Measurements from ENCODE around the gene IL33.
"Not testable (repeated sequence)": the region's sequence is repeated elsewhere in the genome, so short reads cannot be mapped to it uniquely, and the experiment has no call there.

IL33 gene

GRCh38 chr9:6215562-6215961 lies at the start of gene IL33:
TSS of gene IL33 (plus strand) at chr9:6215807. CDS start at chr9:6241695, 25,888 bp downstream.
- DNase-seq (ENCODE audit: extremely low read depth, low read depth), result no peak
- TF ChIP-seq CTCF (IDR thresholded peaks at IDR 0.05; ENCODE audit: low read depth, low read length, missing control alignments), result no peak
- no peak within 1 kb of the TSS for H3K4me3 ChIP-seq (replicated peaks; ENCODE audit: low read depth, low read length)

- no peak for TF ChIP-seq CTCF (IDR thresholded peaks at IDR 0.05; ENCODE audit: low read depth, low read length, missing control alignments)
- no peak for DNase-seq (ENCODE audit: extremely low read depth, low read depth)
- H3K4me3 ChIP-seq (replicated peaks; ENCODE audit: low read depth, low read length), result no peak overlapping the region
Measured at GRCh38 chr9:6171667-6172066, 43.9 kb upstream of the IL33 start.

GRCh38 chr9:6173914-6174313 lies 41.7 kb upstream of the IL33 start:
- no peak for DNase-seq (ENCODE audit: extremely low read depth, low read depth)
- TF ChIP-seq CTCF (IDR thresholded peaks at IDR 0.05; ENCODE audit: low read depth, low read length, missing control alignments), result no peak
- no peak overlapping the region for H3K4me3 ChIP-seq (replicated peaks; ENCODE audit: low read depth, low read length)

- H3K4me3 ChIP-seq (replicated peaks; ENCODE audit: low read depth, low read length); DNase-seq (ENCODE audit: extremely low read depth, low read depth): not testable (repeated sequence)
Measured at GRCh38 chr9:6182549-6183226, 32.9 kb upstream of the IL33 start.

- DNase-seq (ENCODE audit: extremely low read depth, low read depth), result no peak
- TF ChIP-seq CTCF (IDR thresholded peaks at IDR 0.05; ENCODE audit: low read depth, low read length, missing control alignments), result no peak
- no peak overlapping the region for H3K4me3 ChIP-seq (replicated peaks; ENCODE audit: low read depth, low read length)
Measured at GRCh38 chr9:6183227-6183551, 32.4 kb upstream of the IL33 start.

GRCh38 chr9:6183627-6184026 lies 32.0 kb upstream of the IL33 start:
- DNase-seq (ENCODE audit: extremely low read depth, low read depth), result no peak
- no peak for TF ChIP-seq CTCF (IDR thresholded peaks at IDR 0.05; ENCODE audit: low read depth, low read length, missing control alignments)
- H3K4me3 ChIP-seq (replicated peaks; ENCODE audit: low read depth, low read length), result no peak overlapping the region

- no peak for TF ChIP-seq CTCF (IDR thresholded peaks at IDR 0.05; ENCODE audit: low read depth, low read length, missing control alignments)
- H3K4me3 ChIP-seq (replicated peaks; ENCODE audit: low read depth, low read length), result no peak overlapping the region
- DNase-seq (ENCODE audit: extremely low read depth, low read depth), result no peak
Measured at GRCh38 chr9:6184749-6185645, 30.6 kb upstream of the IL33 start.
